ENCODE results near the gene TSPAN15.
A peak's percentile ranks its signal among the peaks of the same experiment; 100 is the strongest.
"Not testable (repeated sequence)": the region's sequence is repeated elsewhere in the genome, so short reads cannot be mapped to it uniquely, and the experiment has no call there.

TSPAN15 gene

GRCh38 chr10:69504576-69505250 lies 53.4 kb downstream of the TSPAN15 start:
- DNase-seq = no peak

- DNase-seq = no peak
These were observed 54.5 kb downstream of the TSPAN15 start for GRCh38 chr10:69505636-69506318.

- DNase-seq = no peak
These were observed 55.2 kb downstream of the TSPAN15 start for GRCh38 chr10:69506487-69506833.

GRCh38 chr10:69506834-69507713 lies 55.8 kb downstream of the TSPAN15 start:
- no peak for DNase-seq

DNA sequence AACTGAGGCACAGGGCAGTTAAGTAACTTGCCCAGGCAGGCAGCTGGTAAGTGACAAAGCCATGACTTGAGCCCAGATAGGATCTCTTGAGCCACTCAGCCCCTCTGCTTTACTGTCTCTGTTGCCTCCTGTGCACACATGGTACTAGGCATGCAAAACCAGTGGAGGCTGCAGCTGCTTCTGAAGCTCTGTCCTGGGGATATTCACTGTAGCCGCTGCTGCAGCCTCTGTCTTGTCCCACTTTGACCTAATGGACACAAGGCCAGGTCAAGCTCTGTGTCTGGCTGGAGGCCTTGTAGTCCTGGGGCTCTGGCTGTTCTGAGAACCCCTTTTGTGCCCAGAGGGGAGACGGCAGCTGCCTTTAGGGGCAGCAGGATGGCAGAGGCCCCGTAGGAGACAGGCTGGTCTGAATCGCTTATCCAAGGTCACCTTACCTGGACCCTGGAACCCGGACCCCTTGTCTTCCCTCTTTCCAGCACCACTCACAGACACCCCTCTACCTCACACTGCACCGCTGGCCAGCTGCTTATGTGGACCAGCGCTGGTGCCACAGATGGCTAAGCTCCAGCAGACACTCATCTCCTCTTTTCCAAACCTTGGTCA lies 57.6 kb downstream of the TSPAN15 start:
- DNase-seq = no peak

DNA sequence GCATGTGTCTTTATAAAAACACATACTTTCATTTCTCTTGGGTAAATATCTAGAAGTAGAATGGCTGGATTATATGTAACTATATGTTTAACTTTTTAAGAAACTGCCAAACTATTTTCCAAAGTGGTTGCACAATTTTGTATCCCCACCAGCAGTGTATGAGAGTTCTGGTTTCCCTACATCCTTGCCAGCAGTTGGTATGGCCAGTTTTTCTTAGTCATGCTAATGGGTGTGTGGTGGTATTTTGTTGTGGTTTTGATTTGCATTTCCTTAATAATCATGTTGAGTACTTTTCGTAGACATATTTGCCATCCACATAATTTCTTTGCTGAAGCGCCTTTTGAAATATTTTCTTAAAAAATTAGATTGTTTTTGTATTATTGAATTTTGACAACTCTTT lies 61.6 kb downstream of the TSPAN15 start:
- no peak for DNase-seq

DNA sequence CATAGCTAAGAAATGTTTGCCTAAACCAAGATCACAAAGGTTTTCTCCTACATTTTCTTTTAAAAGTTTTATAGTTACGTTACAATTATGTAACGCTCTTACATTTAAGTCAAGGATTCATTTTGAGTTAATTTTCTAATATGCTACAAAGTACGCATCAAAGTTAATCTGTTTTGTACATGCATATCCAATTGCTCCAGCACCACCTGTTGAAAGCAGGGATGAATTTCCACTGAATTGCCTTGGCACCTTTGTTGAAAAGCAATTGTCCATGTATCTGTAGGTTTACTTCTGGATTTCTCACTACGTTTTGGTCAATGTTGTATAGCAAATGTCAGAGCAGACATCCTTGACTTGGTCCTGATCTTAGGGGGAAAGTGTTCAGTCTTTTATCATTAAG lies 62.4 kb downstream of the TSPAN15 start:
- no peak for DNase-seq

GRCh38 chr10:69515699-69516259 lies 64.5 kb downstream of the TSPAN15 start:
- DNase-seq = peak; percentile 11

- no peak for DNase-seq
These were observed 65.1 kb downstream of the TSPAN15 start for GRCh38 chr10:69516316-69516715.

- DNase-seq = no peak
These were observed 65.5 kb downstream of the TSPAN15 start for GRCh38 chr10:69516796-69517195.

DNA sequence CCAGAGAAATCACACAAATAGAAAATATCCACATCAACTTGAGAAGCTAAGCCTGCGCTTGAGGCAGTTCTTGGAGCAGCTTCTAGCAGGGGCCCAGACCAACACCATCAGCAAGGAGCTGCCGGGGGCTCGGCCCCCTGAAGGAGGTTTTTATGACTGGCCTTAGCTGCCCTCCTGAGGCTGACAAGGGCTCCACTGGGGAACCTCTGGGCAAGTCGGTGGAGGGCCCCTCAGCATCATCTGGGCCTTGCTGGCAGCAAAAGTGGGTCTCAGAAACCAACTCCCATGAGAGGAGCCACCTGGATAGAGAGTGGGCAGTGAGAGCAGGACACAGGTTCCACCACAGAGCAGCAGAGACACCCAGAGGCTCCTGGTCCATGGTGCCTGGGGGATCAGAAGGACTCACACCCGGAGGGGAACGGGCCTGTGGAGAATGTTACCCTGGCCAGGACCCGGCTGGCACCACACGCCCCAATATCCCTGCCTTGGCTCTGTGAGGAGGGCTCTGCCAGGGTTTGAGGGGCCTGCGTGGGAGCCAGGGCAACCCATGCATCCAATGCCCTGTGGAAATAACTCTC lies 66.1 kb downstream of the TSPAN15 start:
- no peak for DNase-seq

DNA sequence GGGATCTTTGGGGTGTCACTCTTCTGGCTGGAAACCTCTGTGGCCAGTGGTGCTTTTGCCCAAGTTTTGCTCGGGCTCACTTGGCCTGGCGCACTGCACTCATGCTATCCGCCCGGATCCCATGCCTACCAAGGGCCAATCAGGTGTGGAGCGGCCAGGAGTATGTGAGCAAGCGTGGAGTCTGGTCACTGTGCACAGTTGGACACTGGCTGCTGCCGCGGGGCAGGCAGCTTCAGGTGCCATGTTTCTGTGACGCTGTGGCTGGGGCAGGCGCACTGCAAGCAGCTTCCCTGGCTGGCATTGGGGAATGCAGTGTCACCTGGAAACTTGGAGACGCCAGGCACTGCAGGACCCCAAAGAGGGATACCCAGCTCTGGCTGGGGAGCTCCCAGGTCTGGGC lies 76.7 kb downstream of the TSPAN15 start:
- DNase-seq = no peak

GRCh38 chr10:69533658-69534057 lies 82.4 kb downstream of the TSPAN15 start:
- DNase-seq = no peak

GRCh38 chr10:69536521-69536920 lies 85.3 kb downstream of the TSPAN15 start:
- DNase-seq = not testable (repeated sequence)

GRCh38 chr10:69537449-69537848 lies 86.2 kb downstream of the TSPAN15 start:
- no peak for DNase-seq

- no peak for DNase-seq
These were observed 87.2 kb downstream of the TSPAN15 start for GRCh38 chr10:69538461-69538860.

DNA sequence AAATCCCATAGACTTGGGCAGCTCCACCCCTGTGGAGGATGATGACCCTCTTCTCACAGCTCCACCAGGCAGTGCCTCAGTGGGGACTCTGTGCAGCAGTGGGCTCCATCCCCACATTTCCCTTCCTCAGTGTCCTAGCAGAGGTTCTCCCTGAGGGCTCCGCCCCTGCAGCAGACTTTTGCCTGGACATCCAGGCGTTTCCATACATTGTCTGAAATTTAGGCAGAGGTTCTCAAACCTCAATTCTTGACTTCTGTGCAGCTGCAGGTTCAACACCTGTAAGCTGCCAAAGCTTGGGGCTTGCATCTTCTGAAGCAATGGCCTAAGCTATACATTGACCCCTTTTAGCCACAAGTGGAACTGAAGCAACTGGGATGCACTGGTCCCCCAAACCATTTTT lies 90.2 kb downstream of the TSPAN15 start:
- no peak for DNase-seq

GRCh38 chr10:69549959-69550358 lies 98.7 kb downstream of the TSPAN15 start:
- no peak for DNase-seq

DNA sequence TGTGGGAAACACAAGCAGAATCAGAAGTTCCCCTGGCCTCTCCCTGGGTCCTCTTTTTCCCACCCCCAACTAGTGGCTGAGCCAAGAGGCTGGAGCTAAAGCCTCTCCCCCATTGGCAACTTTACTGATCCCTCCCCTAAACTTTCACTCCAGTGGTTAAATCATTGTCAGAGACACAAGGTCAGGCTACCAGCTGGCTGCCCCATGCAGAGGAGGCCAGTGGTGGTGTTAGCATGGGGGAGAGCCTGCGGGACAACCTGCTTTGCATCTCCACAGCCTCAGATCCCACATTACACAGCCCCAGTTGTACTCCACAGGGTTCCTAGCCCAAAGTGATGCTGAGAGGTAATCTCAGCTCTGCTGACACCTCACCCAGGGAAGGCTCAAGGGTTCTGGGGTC lies 101.0 kb downstream of the TSPAN15 start:
- no peak for DNase-seq

GRCh38 chr10:69553328-69553727 lies 102.1 kb downstream of the TSPAN15 start:
- no peak for DNase-seq

DNA sequence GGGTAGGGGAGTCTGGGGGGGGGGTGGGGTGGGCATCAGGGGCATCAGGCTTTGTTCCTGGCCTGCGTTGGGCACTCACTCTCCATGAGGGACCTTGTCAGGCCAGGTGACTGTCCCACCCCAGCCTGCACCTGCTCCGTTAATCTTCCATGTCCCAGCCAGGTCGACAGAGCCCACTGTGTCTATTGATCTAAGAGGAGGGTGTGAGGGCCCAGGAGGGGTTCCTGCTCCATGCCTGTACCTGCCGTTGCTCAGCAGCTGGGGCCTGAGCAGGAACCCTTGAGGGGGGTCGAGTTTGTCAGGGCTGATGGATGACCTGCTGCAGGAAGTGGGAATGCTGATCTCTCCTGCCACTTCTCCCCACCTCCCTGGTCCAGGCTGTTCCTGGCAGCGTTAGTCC lies 103.3 kb downstream of the TSPAN15 start:
- no peak for DNase-seq

Measured in NCI-H2029 (cell line).